HepG2 (cell line): ENCODE measurements around the gene RTN4RL2. TPM values are rescaled to one million over a fixed set of nuclear protein-coding genes. Genes with fewer than 3 reads are reported as not detected.

Experiments
- DBP ChIP-seq: sonication (generic); formaldehyde crosslinking; IDR thresholded peaks from 2 replicates; pipeline ENCODE4 v1.4.0; 2020; ENCODE audit warnings: missing genetic modification reagents; ENCODE audit errors: not compliant biosample characterization
- EP300 ChIP-seq, 3 experiments: sonication (generic) in 1 of 3; formaldehyde crosslinking in 1 of 3; IDR thresholded peaks; 2 replicates each; pipeline versions ENCODE4 v1.5.1 to v1.6.1; 2011 to 2020; ENCODE audit warnings: low read depth in 2 of 3, low read length in 2 of 3, borderline replicate concordance in 1 of 3, improper control_type of control experiment in 1 of 3, mild to moderate bottlenecking in 1 of 3, missing genetic modification reagents in 1 of 3, moderate library complexity in 1 of 3
- FOXJ3 ChIP-seq: sonication (generic); formaldehyde crosslinking; IDR thresholded peaks from 2 replicates; pipeline ENCODE4 v1.4.0; 2020; ENCODE audit warnings: missing genetic modification reagents, mild to moderate bottlenecking, borderline replicate concordance
- KLF15 ChIP-seq: sonication (generic); formaldehyde crosslinking; IDR thresholded peaks from 2 replicates; pipeline ENCODE4 v1.8.1; 2023; ENCODE audit warnings: borderline replicate concordance, mild to moderate bottlenecking, inconsistent platforms, missing genetic modification reagents, mixed read lengths
- MXD1 ChIP-seq: sonication (generic); formaldehyde crosslinking; IDR thresholded peaks from 2 replicates; pipeline ENCODE4 v1.4.0; 2020; ENCODE audit warnings: mild to moderate bottlenecking, missing genetic modification reagents
- NRL ChIP-seq: sonication (generic); formaldehyde crosslinking; IDR thresholded peaks from 2 replicates; pipeline ENCODE4 v1.5.0; 2020; ENCODE audit warnings: missing genetic modification reagents, mild to moderate bottlenecking, moderate library complexity, borderline replicate concordance
- POGK ChIP-seq: sonication (generic); formaldehyde crosslinking; conservative IDR thresholded peaks from 2 replicates; pipeline ENCODE4 v1.8.0; 2022; ENCODE audit warnings: mild to moderate bottlenecking, moderate library complexity, missing genetic modification reagents
- SNAPC5 ChIP-seq: sonication (generic); formaldehyde crosslinking; IDR thresholded peaks from 2 replicates; pipeline ENCODE4 v1.8.1; 2023; ENCODE audit warnings: mild to moderate bottlenecking, missing genetic modification reagents, borderline replicate concordance
- SP140L ChIP-seq: sonication (generic); formaldehyde crosslinking; IDR thresholded peaks from 2 replicates; pipeline ENCODE4 v1.4.0; 2020; ENCODE audit warnings: missing genetic modification reagents, borderline replicate concordance
- TBX3 ChIP-seq: fragments of 450-650 bp; IDR thresholded peaks from 2 replicates; pipeline ENCODE4 v1.6.1; 2017; ENCODE audit warnings: antibody characterized with exemption, mild to moderate bottlenecking, inconsistent platforms, borderline replicate concordance
- TFE3 ChIP-seq: IDR thresholded peaks from 2 replicates; pipeline ENCODE4 v1.6.1; 2016
- TGIF2 ChIP-seq: IDR thresholded peaks from 2 replicates; pipeline ENCODE4 v1.6.1; 2016; ENCODE audit warnings: control low read depth, missing compliant biosample characterization
- TOE1 ChIP-seq: sonication (generic); formaldehyde crosslinking; IDR thresholded peaks from 2 replicates; pipeline ENCODE4 v1.4.0; 2020; ENCODE audit warnings: mild to moderate bottlenecking, missing genetic modification reagents
- ZNF124 ChIP-seq: sonication (generic); formaldehyde crosslinking; IDR thresholded peaks from 2 replicates; pipeline ENCODE4 v1.4.0; 2020; ENCODE audit warnings: missing genetic modification reagents
- ZNF281 ChIP-seq: sonication (generic); formaldehyde crosslinking; IDR thresholded peaks from 2 replicates; pipeline ENCODE4 v1.4.0; 2020; ENCODE audit warnings: missing genetic modification reagents, borderline replicate concordance
- ZNF580 ChIP-seq: IDR thresholded peaks from 2 replicates; pipeline ENCODE4 v1.6.1; 2016; ENCODE audit warnings: low read depth, borderline replicate concordance
- ZXDC ChIP-seq: sonication (generic); formaldehyde crosslinking; IDR thresholded peaks from 2 replicates; pipeline ENCODE4 v1.5.0; 2020; ENCODE audit warnings: mild to moderate bottlenecking, missing genetic modification reagents
- polyA plus RNA-seq, 8 experiments: library from polyadenylated mRNA; depleted of rRNA in 3 of 8; stranded (reverse) in 7 of 8; unstranded in 1 of 8; fragments of >200 nt; fragmentation: Illumina TruSeq in 4 of 8; extraction: Trizol in 4 of 8; gene quantifications; 2 replicates each; pipeline versions ENCODE4 v1.2.1 to v1.2.3, GENCODE V29; 2011 to 2016; ENCODE audit warnings: low read depth in 4 of 8, missing spikeins in 1 of 8, mixed read lengths in 1 of 8; ENCODE audit not compliant: insufficient read depth in 1 of 8
- total RNA-seq, 5 experiments: library from RNA; depleted of rRNA; stranded (reverse); fragments of >200 nt; fragmentation: Illumina TruSeq; extraction: Trizol; gene quantifications; 2 replicates each; pipeline ENCODE4 v1.2.3, GENCODE V29; 2016; ENCODE audit warnings: low read depth in 1 of 5

Gene RTN4RL2
- total and polyA plus RNA-seq, 2 of the 13 experiments (the other 11 are each of a cell fraction or from before 2014, with no cell fraction given) = 1.3 to 4.3 TPM

- TF ChIP-seq EP300 (IDR thresholded peaks at IDR 0.05; ENCODE audit: low read depth in 2 of 2, low read length in 2 of 2) (peak in 1 of 2 experiments; percentile 71; a peak in 1 of 4 replicates), EP300 (CRISPR knock-in tag; IDR thresholded peaks at IDR 0.05; ENCODE audit: borderline replicate concordance) (no peak; the same call in 1 of the 2 replicates), TBX3 (peak; percentile 32; the same call in 1 of the 2 replicates), NRL (CRISPR knock-in tag) (no peak), SNAPC5 (CRISPR knock-in tag) (no peak), TOE1 (CRISPR knock-in tag) (no peak), ZXDC (no peak), MXD1 (no peak), KLF15 (CRISPR knock-in tag) (no peak), DBP (CRISPR knock-in tag) (no peak), TGIF2 (no peak), ZNF580 (CRISPR knock-in tag) (peak; percentile 58; the same call in 1 of the 2 replicates), SP140L (CRISPR knock-in tag) (no peak), FOXJ3 (CRISPR knock-in tag) (peak; percentile 67; the same call in 1 of the 2 replicates), ZNF124 (CRISPR knock-in tag) (0 out of 2 replicates have a peak, but pooled peaks have one; percentile 67), TFE3 (no peak), ZNF281 (CRISPR knock-in tag) (no peak; the same call in 1 of the 2 replicates), POGK (CRISPR knock-in tag) (no peak)
These were observed 42.5 kb downstream of the RTN4RL2 start (continued) for GRCh38 chr11:57502870-57503269.
